DMS53 (cell line): Measurements from ENCODE around the gene PAM.
A peak's percentile ranks its signal among the peaks of the same experiment; 100 is the strongest.
"Not testable (repeated sequence)": the region's sequence is repeated elsewhere in the genome, so short reads cannot be mapped to it uniquely, and the experiment has no call there.

Source experiments
- DNase-seq: peaks from one replicate; lab custom pipeline; 2025; lab: John Stamatoyannopoulos, UW

The PAM gene

DNA sequence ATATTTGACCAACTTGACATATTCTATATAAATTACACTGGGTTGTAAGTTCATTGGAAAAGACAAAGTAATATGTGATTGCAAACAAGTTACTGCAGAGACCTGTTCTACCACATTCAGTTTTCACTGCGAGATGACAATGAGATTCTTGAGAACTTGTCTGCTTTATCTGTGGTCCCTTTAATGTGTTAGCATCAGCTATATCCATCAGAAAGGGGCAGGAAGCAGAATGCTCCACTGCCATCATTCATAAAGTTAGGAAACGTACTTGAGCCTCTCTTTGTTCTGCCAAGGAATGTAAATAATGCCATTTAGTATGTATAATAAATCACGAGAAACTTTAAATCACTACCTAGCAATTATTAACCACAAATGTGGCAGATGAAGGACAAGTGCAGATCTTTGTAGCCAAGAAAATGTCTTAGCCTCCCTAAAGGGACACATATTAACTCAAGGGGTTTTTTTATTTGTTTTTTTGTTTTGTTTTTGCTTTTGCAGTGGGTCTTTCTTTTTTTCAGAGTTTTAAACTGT, 305.4 kb downstream of the PAM start:
- peak; percentile 43 for DNase-seq

DNA sequence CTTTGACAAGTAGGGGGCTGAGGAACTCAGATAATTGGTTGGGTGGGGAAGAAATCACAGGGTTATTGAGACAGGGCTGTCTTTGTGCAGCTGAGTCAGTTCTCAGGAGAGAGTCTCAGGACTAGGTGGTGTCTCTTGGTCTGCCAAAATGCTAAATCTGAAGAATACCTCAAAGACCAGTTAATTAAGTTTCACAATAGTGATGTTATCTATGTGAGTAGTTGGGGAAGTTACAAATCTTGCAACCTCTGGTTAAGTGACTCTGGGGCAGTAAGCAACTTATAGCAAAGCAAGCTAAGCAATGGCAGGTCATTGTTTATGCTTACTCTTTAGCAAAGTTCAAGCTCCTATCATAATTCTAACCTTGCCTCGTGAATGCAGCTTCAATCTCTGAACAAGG, 311.2 kb downstream of the PAM start:
- DNase-seq: no peak

DNA sequence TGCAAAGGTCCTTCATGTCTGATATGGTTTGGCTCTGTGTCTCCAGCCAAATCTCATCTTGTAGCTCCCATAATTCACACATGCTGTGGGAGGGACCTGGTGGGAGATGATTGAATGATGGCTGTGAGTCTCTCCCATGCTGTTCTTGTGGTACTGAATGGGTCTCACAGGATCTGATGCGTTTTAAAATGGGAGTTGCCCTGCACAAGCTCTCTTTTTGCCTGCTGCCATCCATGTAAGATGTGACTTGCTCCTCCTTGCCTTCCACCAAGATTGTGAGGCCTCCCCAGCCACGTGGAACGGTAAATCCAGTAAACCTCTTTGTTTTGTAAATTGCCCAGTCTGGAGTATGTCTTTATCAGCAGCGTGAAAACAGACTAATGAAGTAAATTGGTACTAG, 318.4 kb downstream of the PAM start:
- DNase-seq: not testable (repeated sequence)

DNA sequence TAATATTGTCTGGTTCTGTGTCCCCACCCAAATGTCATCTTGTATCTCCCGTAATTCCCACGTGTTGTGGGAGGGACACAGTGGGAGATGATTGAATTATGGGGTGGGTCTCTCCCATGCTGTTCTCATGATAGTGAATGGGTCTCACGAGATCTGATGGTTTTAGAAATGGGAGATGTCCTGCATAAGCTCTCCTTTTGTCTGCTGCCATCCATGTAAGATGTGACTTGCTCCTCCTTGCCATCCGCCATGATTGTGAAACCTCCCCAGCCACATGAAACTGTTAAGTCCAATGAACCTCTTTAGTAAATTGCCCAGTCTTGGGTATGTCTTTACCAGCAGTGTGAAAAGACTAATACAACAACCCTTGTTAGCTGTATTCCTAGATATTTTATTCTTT, 320.3 kb downstream of the PAM start:
- DNase-seq: no peak
